OCI-LY1 (cell line): ENCODE measurements around the gene MARS1.

Experiments used
- EZH2 ChIP-seq: fragments of 200-600 bp; sonication (generic), shearing (Covaris generic); IDR thresholded peaks from 2 replicates; pipeline ENCODE4 v1.8.0; 2017; ENCODE audit warnings: borderline replicate concordance, mixed run types, mild to moderate bottlenecking, antibody characterized with exemption, low read length, moderate library complexity, mixed read lengths
- TF ChIP-seq, protein P1 (sequence below): fragments of 200-600 bp; sonication (generic), shearing (Covaris generic); IDR thresholded peaks from 2 replicates; pipeline ENCODE4 v1.5.1; 2017; ENCODE audit warnings: mild to moderate bottlenecking, antibody characterized with exemption, low read length, moderate library complexity, mixed read lengths

DNA sequence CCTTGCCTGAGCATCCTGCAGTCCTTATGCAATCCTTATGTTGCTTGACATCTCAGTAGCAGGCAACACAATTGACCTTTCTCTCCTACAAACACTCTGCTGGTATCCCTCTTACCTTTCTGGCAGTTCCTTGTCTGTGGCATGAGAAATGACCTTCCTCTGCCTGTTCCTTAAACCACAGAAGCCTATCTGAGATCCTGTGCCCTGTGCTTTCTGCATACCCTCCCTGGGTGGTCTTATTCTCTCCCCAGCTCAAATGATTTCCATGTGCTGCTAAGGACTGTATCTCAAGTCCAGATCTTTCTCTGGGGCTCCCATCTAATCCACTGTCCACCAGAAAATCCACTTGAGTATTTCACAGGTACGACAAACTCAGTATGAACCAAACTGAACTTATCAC, 6.2 kb upstream of the MARS1 start:
- TF ChIP-seq EZH2, result no peak
- TF ChIP-seq, protein P1, sequence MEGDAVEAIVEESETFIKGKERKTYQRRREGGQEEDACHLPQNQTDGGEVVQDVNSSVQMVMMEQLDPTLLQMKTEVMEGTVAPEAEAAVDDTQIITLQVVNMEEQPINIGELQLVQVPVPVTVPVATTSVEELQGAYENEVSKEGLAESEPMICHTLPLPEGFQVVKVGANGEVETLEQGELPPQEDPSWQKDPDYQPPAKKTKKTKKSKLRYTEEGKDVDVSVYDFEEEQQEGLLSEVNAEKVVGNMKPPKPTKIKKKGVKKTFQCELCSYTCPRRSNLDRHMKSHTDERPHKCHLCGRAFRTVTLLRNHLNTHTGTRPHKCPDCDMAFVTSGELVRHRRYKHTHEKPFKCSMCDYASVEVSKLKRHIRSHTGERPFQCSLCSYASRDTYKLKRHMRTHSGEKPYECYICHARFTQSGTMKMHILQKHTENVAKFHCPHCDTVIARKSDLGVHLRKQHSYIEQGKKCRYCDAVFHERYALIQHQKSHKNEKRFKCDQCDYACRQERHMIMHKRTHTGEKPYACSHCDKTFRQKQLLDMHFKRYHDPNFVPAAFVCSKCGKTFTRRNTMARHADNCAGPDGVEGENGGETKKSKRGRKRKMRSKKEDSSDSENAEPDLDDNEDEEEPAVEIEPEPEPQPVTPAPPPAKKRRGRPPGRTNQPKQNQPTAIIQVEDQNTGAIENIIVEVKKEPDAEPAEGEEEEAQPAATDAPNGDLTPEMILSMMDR, result no peak
